IPS DF 19.7 (cell line): ENCODE measurements around the gene CXCL1.

Source experiments
- DNase-seq: peaks from one replicate; pipeline ENCODE4 v3.0.0-alpha.2; 2013; ENCODE audit warnings: low read depth, low spot score

Gene CXCL1

GRCh38 chr4:73869130-73870055 is at the start of gene CXCL1:
TSS of gene CXCL1 (plus strand) at chr4:73869393. CDS start at chr4:73869471, 78 bp downstream.
- no peak for DNase-seq

GRCh38 chr4:73821325-73821724 is 47.9 kb upstream of the CXCL1 start:
- no peak for DNase-seq

GRCh38 chr4:73822389-73822788 is 46.8 kb upstream of the CXCL1 start:
- DNase-seq: no peak

- DNase-seq: no peak
These were observed 46.2 kb upstream of the CXCL1 start for GRCh38 chr4:73822812-73823504.

GRCh38 chr4:73823760-73824159 is 45.4 kb upstream of the CXCL1 start:
- DNase-seq: no peak

GRCh38 chr4:73828956-73829355 is 40.2 kb upstream of the CXCL1 start:
- DNase-seq: no peak

GRCh38 chr4:73831569-73831968 is 37.6 kb upstream of the CXCL1 start:
- no peak for DNase-seq

- no peak for DNase-seq
These were observed 36.4 kb upstream of the CXCL1 start for GRCh38 chr4:73832651-73833237.

- DNase-seq: peak; percentile 45
These were observed 32.6 kb upstream of the CXCL1 start, which contains the start of gene CXCL6 for GRCh38 chr4:73836373-73837279. TSS of gene CXCL6 (plus strand) at chr4:73836678. CDS start at chr4:73836751, 73 bp downstream.

GRCh38 chr4:73839071-73839470 is 30.1 kb upstream of the CXCL1 start:
- no peak for DNase-seq

GRCh38 chr4:73839715-73840114 is 29.5 kb upstream of the CXCL1 start:
- DNase-seq: no peak

- no peak for DNase-seq
These were observed 27.8 kb upstream of the CXCL1 start for GRCh38 chr4:73841243-73841925.

- no peak for DNase-seq
These were observed 26.5 kb upstream of the CXCL1 start for GRCh38 chr4:73842696-73843095.

GRCh38 chr4:73843369-73843768 is 25.8 kb upstream of the CXCL1 start:
- DNase-seq: no peak

GRCh38 chr4:73844345-73844744 is 24.8 kb upstream of the CXCL1 start:
- DNase-seq: no peak

- no peak for DNase-seq
These were observed 24.4 kb upstream of the CXCL1 start for GRCh38 chr4:73844806-73845205.

GRCh38 chr4:73847526-73848182 is 21.5 kb upstream of the CXCL1 start:
- no peak for DNase-seq

- no peak for DNase-seq
These were observed 20.9 kb upstream of the CXCL1 start for GRCh38 chr4:73848183-73848777.

- DNase-seq: no peak
These were observed 18.8 kb upstream of the CXCL1 start for GRCh38 chr4:73850261-73850970.
